ENCODE measurements around the gene KATNAL1.

Gene KATNAL1

DNA sequence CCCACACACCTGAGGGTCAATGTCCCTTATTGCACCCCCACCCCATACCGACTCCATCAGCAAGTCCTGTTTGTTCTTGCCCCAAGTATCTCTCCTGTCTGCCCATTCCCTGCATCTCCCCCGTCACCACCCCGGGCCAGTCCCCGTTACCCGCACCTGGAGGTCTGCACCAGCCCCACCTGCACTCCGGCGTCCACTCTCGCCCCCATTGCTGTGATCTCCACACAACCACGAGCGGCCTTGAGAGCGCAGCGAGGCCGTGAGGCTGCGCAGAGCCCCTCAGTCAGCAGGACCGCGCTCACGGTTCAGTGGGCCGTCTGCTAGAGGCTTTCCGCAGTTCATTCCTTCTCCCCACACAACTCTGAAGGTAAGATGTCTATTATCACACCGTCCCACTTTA, 152.8 kb downstream of the KATNAL1 start:
- TF ChIP-seq CTCF (IDR thresholded peaks at IDR 0.05), result no peak

- no peak for TF ChIP-seq CTCF (IDR thresholded peaks at IDR 0.05)
These were observed 153.6 kb downstream of the KATNAL1 start for GRCh38 chr13:30153545-30154426.
